Measurements from ENCODE around the gene PUSL1. TPM values are rescaled to one million over a fixed set of nuclear protein-coding genes. Genes with fewer than 3 reads are reported as not detected.

Gene PUSL1
- total and polyA plus RNA-seq, 2 of the 13 experiments (the other 11 are each of a cell fraction or from before 2014, with no cell fraction given): 8.3 to 22.2 TPM

DNA sequence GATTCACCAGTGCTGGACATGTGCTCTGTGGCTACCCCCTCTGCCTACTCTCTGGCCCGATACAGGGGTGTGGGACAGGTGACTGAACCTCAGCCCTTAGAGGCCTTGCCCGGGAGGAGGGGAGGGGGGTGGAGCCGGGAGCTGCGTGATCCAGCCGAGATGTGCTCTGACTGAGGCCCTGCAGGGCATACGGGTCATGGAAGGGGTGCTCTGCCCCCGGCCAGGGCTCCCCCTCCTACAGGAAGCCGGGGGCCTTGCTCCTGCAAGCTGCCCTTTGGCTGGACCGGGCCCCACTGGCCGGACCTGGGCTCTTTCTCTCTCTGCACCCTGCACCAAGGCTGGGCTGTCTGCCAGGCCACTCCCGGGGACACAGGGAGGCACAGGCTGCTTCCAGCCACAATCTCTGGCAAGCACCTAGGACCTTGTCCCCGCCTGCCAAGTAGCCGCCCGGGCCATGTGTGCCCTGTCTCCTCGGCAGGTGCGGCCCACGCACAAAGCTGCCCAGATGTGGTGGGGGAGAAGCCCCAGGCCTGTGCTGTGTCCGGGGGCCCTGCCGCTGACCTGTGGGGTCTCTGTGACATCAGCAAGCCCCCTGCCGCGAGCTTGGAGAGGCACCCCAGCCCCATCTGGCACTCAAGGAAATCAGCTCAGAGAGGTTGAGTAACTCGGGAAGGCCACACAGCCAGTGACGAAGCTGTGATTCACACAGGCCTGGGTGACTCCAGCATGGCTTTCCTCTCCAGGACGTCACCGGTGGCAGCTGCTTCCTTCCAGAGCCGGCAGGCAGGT is 26.7 kb upstream of the PUSL1 start (continued):
- 0 out of 2 replicates have a peak, but pooled peaks have one; percentile 24 for TF ChIP-seq ZNF224 (CRISPR knock-in tag; IDR thresholded peaks at IDR 0.05)
- TF ChIP-seq SRY (CRISPR knock-in tag; IDR thresholded peaks at IDR 0.05): no peak
- no peak for TF ChIP-seq ZNF354B (CRISPR knock-in tag; IDR thresholded peaks at IDR 0.05)
- TF ChIP-seq ZKSCAN1 (IDR thresholded peaks at IDR 0.05; ENCODE audit: low read length): no peak
- TF ChIP-seq SETDB1 (CRISPR knock-in tag; IDR thresholded peaks at IDR 0.05; ENCODE audit: borderline replicate concordance): no peak
- TF ChIP-seq, protein P1, sequence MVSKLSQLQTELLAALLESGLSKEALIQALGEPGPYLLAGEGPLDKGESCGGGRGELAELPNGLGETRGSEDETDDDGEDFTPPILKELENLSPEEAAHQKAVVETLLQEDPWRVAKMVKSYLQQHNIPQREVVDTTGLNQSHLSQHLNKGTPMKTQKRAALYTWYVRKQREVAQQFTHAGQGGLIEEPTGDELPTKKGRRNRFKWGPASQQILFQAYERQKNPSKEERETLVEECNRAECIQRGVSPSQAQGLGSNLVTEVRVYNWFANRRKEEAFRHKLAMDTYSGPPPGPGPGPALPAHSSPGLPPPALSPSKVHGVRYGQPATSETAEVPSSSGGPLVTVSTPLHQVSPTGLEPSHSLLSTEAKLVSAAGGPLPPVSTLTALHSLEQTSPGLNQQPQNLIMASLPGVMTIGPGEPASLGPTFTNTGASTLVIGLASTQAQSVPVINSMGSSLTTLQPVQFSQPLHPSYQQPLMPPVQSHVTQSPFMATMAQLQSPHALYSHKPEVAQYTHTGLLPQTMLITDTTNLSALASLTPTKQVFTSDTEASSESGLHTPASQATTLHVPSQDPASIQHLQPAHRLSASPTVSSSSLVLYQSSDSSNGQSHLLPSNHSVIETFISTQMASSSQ (IDR thresholded peaks at IDR 0.05; ENCODE audit: low read depth): no peak
- TF ChIP-seq, protein P1 (CRISPR knock-in tag; IDR thresholded peaks at IDR 0.05; ENCODE audit: borderline replicate concordance): peak; percentile 25; the same call in 1 of the 2 replicates
- TF ChIP-seq ZNF329 (CRISPR knock-in tag; IDR thresholded peaks at IDR 0.05; ENCODE audit: low read depth): no peak
- TF ChIP-seq, protein P2, sequence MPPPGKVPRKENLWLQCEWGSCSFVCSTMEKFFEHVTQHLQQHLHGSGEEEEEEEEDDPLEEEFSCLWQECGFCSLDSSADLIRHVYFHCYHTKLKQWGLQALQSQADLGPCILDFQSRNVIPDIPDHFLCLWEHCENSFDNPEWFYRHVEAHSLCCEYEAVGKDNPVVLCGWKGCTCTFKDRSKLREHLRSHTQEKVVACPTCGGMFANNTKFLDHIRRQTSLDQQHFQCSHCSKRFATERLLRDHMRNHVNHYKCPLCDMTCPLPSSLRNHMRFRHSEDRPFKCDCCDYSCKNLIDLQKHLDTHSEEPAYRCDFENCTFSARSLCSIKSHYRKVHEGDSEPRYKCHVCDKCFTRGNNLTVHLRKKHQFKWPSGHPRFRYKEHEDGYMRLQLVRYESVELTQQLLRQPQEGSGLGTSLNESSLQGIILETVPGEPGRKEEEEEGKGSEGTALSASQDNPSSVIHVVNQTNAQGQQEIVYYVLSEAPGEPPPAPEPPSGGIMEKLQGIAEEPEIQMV (CRISPR knock-in tag; IDR thresholded peaks at IDR 0.05; ENCODE audit: low read depth): no peak
- TF ChIP-seq, protein P3, sequence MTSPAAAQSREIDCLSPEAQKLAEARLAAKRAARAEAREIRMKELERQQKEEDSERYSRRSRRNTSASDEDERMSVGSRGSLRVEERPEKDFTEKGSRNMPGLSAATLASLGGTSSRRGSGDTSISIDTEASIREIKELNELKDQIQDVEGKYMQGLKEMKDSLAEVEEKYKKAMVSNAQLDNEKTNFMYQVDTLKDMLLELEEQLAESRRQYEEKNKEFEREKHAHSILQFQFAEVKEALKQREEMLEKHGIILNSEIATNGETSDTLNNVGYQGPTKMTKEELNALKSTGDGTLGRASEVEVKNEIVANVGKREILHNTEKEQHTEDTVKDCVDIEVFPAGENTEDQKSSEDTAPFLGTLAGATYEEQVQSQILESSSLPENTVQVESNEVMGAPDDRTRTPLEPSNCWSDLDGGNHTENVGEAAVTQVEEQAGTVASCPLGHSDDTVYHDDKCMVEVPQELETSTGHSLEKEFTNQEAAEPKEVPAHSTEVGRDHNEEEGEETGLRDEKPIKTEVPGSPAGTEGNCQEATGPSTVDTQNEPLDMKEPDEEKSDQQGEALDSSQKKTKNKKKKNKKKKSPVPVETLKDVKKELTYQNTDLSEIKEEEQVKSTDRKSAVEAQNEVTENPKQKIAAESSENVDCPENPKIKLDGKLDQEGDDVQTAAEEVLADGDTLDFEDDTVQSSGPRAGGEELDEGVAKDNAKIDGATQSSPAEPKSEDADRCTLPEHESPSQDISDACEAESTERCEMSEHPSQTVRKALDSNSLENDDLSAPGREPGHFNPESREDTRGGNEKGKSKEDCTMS (CRISPR knock-in tag; conservative IDR thresholded peaks at IDR 0.05): no peak
- TF ChIP-seq ATF1 (CRISPR knock-in tag; IDR thresholded peaks at IDR 0.05): no peak
- no peak for TF ChIP-seq PHB2 (IDR thresholded peaks at IDR 0.05; ENCODE audit: partially characterized antibody)
- TF ChIP-seq HOXA5 (CRISPR knock-in tag; IDR thresholded peaks at IDR 0.05): no peak
- TF ChIP-seq MTA3 (CRISPR knock-in tag; IDR thresholded peaks at IDR 0.05): no peak
- TF ChIP-seq, protein P4, sequence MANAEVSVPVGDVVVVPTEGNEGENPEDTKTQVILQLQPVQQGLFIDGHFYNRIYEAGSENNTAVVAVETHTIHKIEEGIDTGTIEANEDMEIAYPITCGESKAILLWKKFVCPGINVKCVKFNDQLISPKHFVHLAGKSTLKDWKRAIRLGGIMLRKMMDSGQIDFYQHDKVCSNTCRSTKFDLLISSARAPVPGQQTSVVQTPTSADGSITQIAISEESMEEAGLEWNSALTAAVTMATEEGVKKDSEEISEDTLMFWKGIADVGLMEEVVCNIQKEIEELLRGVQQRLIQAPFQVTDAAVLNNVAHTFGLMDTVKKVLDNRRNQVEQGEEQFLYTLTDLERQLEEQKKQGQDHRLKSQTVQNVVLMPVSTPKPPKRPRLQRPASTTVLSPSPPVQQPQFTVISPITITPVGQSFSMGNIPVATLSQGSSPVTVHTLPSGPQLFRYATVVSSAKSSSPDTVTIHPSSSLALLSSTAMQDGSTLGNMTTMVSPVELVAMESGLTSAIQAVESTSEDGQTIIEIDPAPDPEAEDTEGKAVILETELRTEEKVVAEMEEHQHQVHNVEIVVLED (CRISPR knock-in tag; IDR thresholded peaks at IDR 0.05; ENCODE audit: borderline replicate concordance): peak; percentile 50; the same call in 1 of the 2 replicates
- TF ChIP-seq ZFYVE20 (CRISPR knock-in tag; IDR thresholded peaks at IDR 0.05; ENCODE audit: borderline replicate concordance, low read depth): no peak
- no peak for TF ChIP-seq ZNF20 (CRISPR knock-in tag; IDR thresholded peaks at IDR 0.05)
- 0 out of 2 replicates have a peak, but pooled peaks have one; percentile 35 for TF ChIP-seq ZBTB8A (CRISPR knock-in tag; IDR thresholded peaks at IDR 0.05; ENCODE audit: borderline replicate concordance, low read depth)
- no peak for TF ChIP-seq ZNF644 (CRISPR knock-in tag; IDR thresholded peaks at IDR 0.05; ENCODE audit: low read depth)
- no peak for TF ChIP-seq ZNF678 (CRISPR knock-in tag; IDR thresholded peaks at IDR 0.05)

All from HepG2 (cell line).